Spleen (tissue), 11 donors: ENCODE measurements around the gene MAST2. TPM values are rescaled to one million over a fixed set of nuclear protein-coding genes. Genes with fewer than 3 reads are reported as not detected.

Experiments
- DNase-seq: peaks from one replicate; pipeline ENCODE4 v3.0.0-alpha.2; 2020
- H3K27ac ChIP-seq, 8 donors: fragments of 200-600 bp; sonication (generic) in 7 of 8; 1 replicate in 4 of 8; 2 replicates in 4 of 8; pipeline versions ENCODE4 v1.5.0 to v1.8.0; 2016 to 2021; ENCODE audit warnings: inconsistent platforms in 4 of 8, mild to moderate bottlenecking in 4 of 8, moderate library complexity in 1 of 8
- H3K27me3 ChIP-seq, 7 donors: fragments of 200-600 bp; sonication (generic) in 6 of 7; replicated peaks in 1 of 7; 1 replicate in 4 of 7; 2 replicates in 3 of 7; pipeline versions ENCODE4 v1.5.0 to v1.8.0; 2016 to 2021; ENCODE audit warnings: inconsistent platforms in 3 of 7, mild to moderate bottlenecking in 1 of 7
- H3K36me3 ChIP-seq, 6 donors: fragments of 200-600 bp; sonication (generic) in 5 of 6; 1 replicate in 4 of 6; 2 replicates in 2 of 6; pipeline versions ENCODE4 v1.5.0 to v1.8.0; 2016 to 2021; ENCODE audit warnings: inconsistent platforms in 2 of 6
- H3K4me1 ChIP-seq, 6 donors: fragments of 200-600 bp; sonication (generic) in 5 of 6; 1 replicate in 3 of 6; 2 replicates in 3 of 6; pipeline versions ENCODE4 v1.5.0 to v1.8.0; 2016 to 2021; ENCODE audit warnings: inconsistent platforms in 3 of 6
- H3K4me3 ChIP-seq, 8 donors: fragments of 200-600 bp; sonication (generic) in 7 of 8; 1 replicate in 4 of 8; 2 replicates in 4 of 8; pipeline versions ENCODE4 v1.5.0 to v1.8.0; 2016 to 2021; ENCODE audit warnings: inconsistent platforms in 4 of 8, mild to moderate bottlenecking in 4 of 8, moderate library complexity in 2 of 8
- H3K9me3 ChIP-seq, 8 donors: fragments of 200-600 bp; sonication (generic) in 7 of 8; 1 replicate in 4 of 8; 2 replicates in 4 of 8; pipeline versions ENCODE4 v1.5.0 to v1.8.0; 2016 to 2021; ENCODE audit warnings: inconsistent platforms in 4 of 8
- POLR2A ChIP-seq, 3 donors: fragments of 450-650 bp; IDR thresholded peaks; one replicate each; pipeline ENCODE4 v1.5.1; 2017; ENCODE audit warnings: antibody characterized with exemption in 3 of 3, mild to moderate bottlenecking in 1 of 3
- POLR2AphosphoS5 ChIP-seq, 3 donors: sonication (generic); formaldehyde crosslinking; IDR thresholded peaks; one replicate each; pipeline ENCODE4 v1.5.1; 2017; ENCODE audit warnings: antibody characterized with exemption in 3 of 3
- WGBS, 5 donors: extraction: QIAGEN DNeasy Blood & Tissue Kit in 3 of 5; methylation state at CpG; one replicate each; pipeline versions ENCODE4 v1.1.5 to v1.1.7; 2013 to 2018; 5-methylcytosine and 5-hydroxymethylcytosine counted together
- intact Hi-C: fragments of 100-400 bp; cut with DNase I; formaldehyde crosslinking; loops from one replicate; pipeline ENCODE4 v1.15.0; 2023; ENCODE audit warnings: low total_unique reads
- polyA plus RNA-seq, 3 donors: library from polyadenylated mRNA; stranded (reverse); fragments of 200-250 nt; gene quantifications; one replicate each; pipeline ENCODE4 v1.2.1, GENCODE V29; 2013
- total RNA-seq, 7 donors: library from RNA; depleted of rRNA in 3 of 7; stranded (reverse); fragments of >200 nt in 3 of 7; fragmentation: NEBNext Ultra II Directional in 4 of 7; extraction: Animal tissue kit (Norgen Biotek cat#: 25700) in 4 of 7; gene quantifications; one replicate each; pipeline versions ENCODE4 v1.1.0 to v1.2.1, GENCODE V29; 2016 to 2021
- TF ChIP-seq, protein P1 (sequence below), 11 experiments: fragments of 200-600 bp in 7 of 11; fragments of 450-650 bp in 4 of 11; sonication (generic) in 4 of 11; IDR thresholded peaks in 8 of 11; conservative IDR thresholded peaks in 3 of 11; 1 replicate in 7 of 11; 2 replicates in 4 of 11; pipeline versions ENCODE4 v1.4.0 to v1.8.0; 2016 to 2021; ENCODE audit warnings: antibody characterized with exemption in 11 of 11, inconsistent platforms in 4 of 11, mild to moderate bottlenecking in 1 of 11
- donor health status: healthy with polysubstance abuse.
- donor health status: DM: no; HTN: no; CAD: no; lungs with moderate emphysema.
- donor health status: DM: no; HTN: no; CAD: no.
- donor health status: Bipolar disorder and iron deficiency.
- donor health status: healthy.
- donor health status: DM: no; HTN: no; CAD: no.
- donor health status: DM: yes; HTN: yes; CAD: no.

The MAST2 gene
- total and polyA plus RNA-seq, 10 donors, result 3.6 to 19.4 (median 12.9) TPM

DNA sequence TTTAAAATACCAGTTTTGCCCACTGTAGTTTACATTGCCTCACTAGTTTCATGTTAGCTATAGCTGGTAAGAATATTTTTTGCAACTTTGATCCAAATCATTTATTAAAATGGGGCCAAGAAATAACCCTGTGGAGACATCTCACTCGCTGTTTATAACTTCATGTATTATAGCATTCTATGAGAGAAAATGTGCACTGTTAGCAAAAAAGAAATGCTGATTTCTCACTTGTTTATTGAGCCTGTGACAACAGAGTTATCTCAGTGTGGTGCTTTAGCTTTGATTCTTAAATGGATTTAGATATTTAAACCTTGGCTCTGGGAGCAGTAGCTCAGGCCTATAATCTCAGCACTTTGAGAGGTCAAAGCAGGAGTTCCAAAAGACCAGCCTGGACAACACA lies 201.1 kb downstream of the MAST2 start:
- Histone ChIP-seq H3K9me3 (no peaks in the 10 kb centered on the region), H3K36me3 (peaks cover 0 to 65% (median 22%) of the 10 kb centered on the region in 6 donors), H3K4me3 (no peak overlapping the region), H3K27me3 (no peaks in the 10 kb centered on the region), H3K4me1 (peaks cover 0 to 19% (median 3%) of the 10 kb centered on the region in 6 donors), H3K27ac (no peak overlapping the region)
- WGBS, 5 donors, result 83 to 98% (median 97%) methylated on average over 1 of the region's 1 CpG
- TF ChIP-seq, protein P1, sequence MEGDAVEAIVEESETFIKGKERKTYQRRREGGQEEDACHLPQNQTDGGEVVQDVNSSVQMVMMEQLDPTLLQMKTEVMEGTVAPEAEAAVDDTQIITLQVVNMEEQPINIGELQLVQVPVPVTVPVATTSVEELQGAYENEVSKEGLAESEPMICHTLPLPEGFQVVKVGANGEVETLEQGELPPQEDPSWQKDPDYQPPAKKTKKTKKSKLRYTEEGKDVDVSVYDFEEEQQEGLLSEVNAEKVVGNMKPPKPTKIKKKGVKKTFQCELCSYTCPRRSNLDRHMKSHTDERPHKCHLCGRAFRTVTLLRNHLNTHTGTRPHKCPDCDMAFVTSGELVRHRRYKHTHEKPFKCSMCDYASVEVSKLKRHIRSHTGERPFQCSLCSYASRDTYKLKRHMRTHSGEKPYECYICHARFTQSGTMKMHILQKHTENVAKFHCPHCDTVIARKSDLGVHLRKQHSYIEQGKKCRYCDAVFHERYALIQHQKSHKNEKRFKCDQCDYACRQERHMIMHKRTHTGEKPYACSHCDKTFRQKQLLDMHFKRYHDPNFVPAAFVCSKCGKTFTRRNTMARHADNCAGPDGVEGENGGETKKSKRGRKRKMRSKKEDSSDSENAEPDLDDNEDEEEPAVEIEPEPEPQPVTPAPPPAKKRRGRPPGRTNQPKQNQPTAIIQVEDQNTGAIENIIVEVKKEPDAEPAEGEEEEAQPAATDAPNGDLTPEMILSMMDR (IDR thresholded peaks at IDR 0.05 in 8 of 11, conservative IDR thresholded peaks at IDR 0.05 in 3 of 11), result no peak
- TF ChIP-seq POLR2AphosphoS5 (IDR thresholded peaks at IDR 0.05), result no peak
- TF ChIP-seq POLR2A (IDR thresholded peaks at IDR 0.05), result no peak
- intact Hi-C loops, result no loop called here
- no peak for DNase-seq

DNA sequence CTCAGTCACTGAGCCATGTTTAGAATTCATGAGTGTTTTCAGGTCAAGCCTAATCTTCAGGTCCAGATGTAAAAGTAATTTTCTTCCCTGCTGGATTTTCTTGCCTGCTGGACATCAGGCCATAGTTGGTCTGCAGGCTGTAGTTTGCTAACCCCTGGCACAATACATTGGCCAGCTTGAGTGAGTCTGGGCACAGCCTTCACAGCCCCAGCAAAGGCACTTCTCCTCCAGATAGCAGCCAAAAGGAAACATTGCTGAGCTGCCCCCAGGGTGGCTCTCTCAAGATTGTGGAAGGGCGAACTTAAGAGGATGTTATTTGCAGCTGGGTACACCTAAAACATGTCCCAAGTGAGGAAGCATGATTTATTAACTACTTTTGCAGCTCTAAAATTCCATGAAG lies 202.2 kb downstream of the MAST2 start:
- WGBS, 5 donors, result 93 to 100% (median 96%) methylated on average over 1 of the region's 1 CpG

DNA sequence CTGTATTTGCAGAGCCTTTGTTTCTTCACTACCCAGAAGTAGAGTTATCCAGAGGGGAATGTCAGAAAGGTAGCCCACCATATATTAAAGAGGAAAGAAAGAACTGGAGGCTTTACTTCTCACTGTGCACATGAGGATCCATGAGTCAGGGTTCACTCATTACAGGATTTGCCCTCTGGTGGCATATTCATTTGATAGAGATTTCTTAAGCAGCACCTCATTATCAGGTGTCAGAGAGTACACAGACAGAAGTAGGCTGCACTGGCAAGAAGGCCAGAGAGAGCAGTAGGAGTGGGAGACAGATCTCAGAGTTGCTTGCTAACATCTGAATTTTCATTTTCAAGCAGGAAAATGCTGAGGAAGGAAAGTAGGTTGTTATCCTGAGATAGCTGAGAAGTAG lies 205.2 kb downstream of the MAST2 start:
- peaks cover 0 to 4% (median under 1%) of the 10 kb centered on the region in 6 donors for H3K4me1 ChIP-seq
- TF ChIP-seq POLR2AphosphoS5 (IDR thresholded peaks at IDR 0.05) (no peak), POLR2A (IDR thresholded peaks at IDR 0.05) (no peak)
- TF ChIP-seq, protein P1 (IDR thresholded peaks at IDR 0.05 in 8 of 11, conservative IDR thresholded peaks at IDR 0.05 in 3 of 11), result no peak
- DNase-seq, result no peak
- intact Hi-C loops, result no loop called here
- H3K27me3 ChIP-seq, result no peaks in the 10 kb centered on the region
- no peak overlapping the region for H3K27ac ChIP-seq
- H3K36me3 ChIP-seq, result peaks cover 0 to 92% (median 31%) of the 10 kb centered on the region in 6 donors
- H3K4me3 ChIP-seq, result no peak overlapping the region
- no peaks in the 10 kb centered on the region for H3K9me3 ChIP-seq

More for the DNA sequence above, 202.2 kb downstream of the MAST2 start:
- TF ChIP-seq, protein P1 (IDR thresholded peaks at IDR 0.05 in 8 of 11, conservative IDR thresholded peaks at IDR 0.05 in 3 of 11), result no peak
- no peak for TF ChIP-seq POLR2A (IDR thresholded peaks at IDR 0.05)
- TF ChIP-seq POLR2AphosphoS5 (IDR thresholded peaks at IDR 0.05), result no peak
- Histone ChIP-seq H3K36me3 (peaks cover 0 to 65% (median 27%) of the 10 kb centered on the region in 6 donors), H3K4me3 (no peak overlapping the region), H3K9me3 (no peaks in the 10 kb centered on the region), H3K27ac (no peak overlapping the region), H3K27me3 (no peaks in the 10 kb centered on the region), H3K4me1 (peaks cover 0 to 19% (median 3%) of the 10 kb centered on the region in 6 donors)
- no peak for DNase-seq
- intact Hi-C loops, result no loop called here

DNA sequence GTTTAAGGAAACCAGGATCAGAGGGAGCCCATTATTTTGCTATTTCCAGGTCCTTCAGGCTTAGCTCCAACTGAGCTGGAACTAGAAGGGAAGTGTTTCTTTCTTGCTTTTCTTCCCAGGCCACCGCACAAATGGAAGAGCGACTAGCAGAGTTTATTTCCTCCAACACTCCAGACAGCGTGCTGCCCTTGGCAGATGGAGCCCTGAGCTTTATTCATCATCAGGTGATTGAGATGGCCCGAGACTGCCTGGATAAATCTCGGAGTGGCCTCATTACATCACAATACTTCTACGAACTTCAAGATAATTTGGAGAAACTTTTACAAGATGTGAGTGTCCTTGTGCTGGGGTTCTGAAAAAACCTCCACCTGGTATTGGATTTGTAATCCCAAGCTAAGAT lies 207.2 kb downstream of the MAST2 start:
- TF ChIP-seq, protein P1 (IDR thresholded peaks at IDR 0.05 in 8 of 11, conservative IDR thresholded peaks at IDR 0.05 in 3 of 11), result no peak
- TF ChIP-seq POLR2AphosphoS5 (IDR thresholded peaks at IDR 0.05), result no peak
- no peak overlapping the region for H3K4me3 ChIP-seq
- H3K27me3 ChIP-seq, result no peaks in the 10 kb centered on the region
- intact Hi-C loops, result no loop called here
- H3K9me3 ChIP-seq, result no peaks in the 10 kb centered on the region
- H3K4me1 ChIP-seq, result no peaks in the 10 kb centered on the region
- no peak for DNase-seq
- H3K27ac ChIP-seq, result no peak overlapping the region
- H3K36me3 ChIP-seq, result peaks cover 0 to 82% (median 31%) of the 10 kb centered on the region in 6 donors
- WGBS, 5 donors, result 96 to 99% (median 97%) methylated on average over 6 of the region's 6 CpGs
